Activated CD8-positive, alpha-beta memory T cell treated with anti-CD3 and anti-CD28 coated beads, Interleukin-2, amount 50 U/mL, for 24 hours (primary cell): ENCODE results near the gene FAM241A.
"Not testable (repeated sequence)": the region's sequence is repeated elsewhere in the genome, so short reads cannot be mapped to it uniquely, and the experiment has no call there.

Experiments
- DNase-seq: peaks from one replicate; pipeline ENCODE4 v3.0.0-alpha.2; 2020; ENCODE audit errors: extremely low read depth

The FAM241A gene

GRCh38 chr4:112138538-112138937, 6.7 kb upstream of the FAM241A start:
- no peak for DNase-seq

DNA sequence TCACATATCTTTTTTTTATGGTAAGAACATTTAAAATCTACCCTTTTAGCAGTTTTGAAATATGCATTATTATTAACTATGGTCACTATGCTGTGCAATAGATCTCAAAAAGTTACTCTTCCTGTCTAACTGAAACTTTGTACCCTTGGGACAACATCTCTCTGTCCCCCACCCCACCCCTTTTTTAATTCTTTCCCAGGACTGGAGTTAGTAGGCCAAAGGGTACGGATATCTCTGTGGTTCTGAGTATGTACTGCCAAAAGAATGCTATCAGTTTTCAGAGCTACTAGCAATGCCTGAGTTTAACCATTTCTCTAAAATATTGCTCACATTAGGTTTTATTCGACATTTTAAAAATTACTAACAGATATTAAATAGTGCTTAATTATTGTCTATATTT, 4.7 kb upstream of the FAM241A start:
- DNase-seq = no peak

DNA sequence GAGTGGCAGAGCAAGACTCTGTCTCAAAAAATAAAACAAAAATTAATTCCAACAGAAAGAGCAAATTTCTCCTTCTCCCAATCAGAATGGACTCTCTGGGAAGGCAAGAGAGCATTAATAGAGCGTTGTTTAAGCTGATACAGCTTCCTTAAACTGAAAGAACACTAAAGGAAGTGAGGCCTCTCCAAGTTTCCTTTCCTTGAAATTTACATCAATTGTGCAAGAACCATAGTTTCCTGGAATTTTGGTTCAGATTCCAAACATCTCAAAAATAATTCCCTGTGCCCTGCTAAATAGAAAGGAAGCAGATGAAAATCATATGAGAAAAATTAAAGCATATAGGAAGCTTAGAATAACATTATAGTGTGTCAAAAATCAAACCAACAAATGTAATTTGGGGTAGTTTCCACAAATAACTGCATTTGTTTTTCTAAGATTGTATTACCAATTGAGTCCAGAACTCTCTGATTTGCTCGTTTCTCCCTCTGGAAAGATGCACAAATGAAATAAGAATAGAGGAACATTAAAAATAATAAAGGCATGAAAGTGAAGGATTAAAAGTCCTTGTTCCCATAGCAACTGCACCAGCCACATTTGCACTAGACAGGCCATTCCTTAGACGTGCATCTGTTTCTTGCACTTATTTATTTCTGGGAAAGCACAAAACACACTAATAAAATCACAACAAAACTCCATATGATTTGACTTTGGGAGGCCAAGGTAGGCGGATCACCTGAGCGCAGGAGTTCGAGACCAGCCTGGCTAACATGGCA, 3.7 kb upstream of the FAM241A start:
- DNase-seq = no peak

- DNase-seq = no peak
Observed at GRCh38 chr4:112142182-112142581, 3.1 kb upstream of the FAM241A start.

- no peak for DNase-seq
Observed at GRCh38 chr4:112143781-112144180, 1.5 kb upstream of the FAM241A start.

GRCh38 chr4:112144546-112145325, 518 bp upstream of the FAM241A start:
- no peak for DNase-seq

DNA sequence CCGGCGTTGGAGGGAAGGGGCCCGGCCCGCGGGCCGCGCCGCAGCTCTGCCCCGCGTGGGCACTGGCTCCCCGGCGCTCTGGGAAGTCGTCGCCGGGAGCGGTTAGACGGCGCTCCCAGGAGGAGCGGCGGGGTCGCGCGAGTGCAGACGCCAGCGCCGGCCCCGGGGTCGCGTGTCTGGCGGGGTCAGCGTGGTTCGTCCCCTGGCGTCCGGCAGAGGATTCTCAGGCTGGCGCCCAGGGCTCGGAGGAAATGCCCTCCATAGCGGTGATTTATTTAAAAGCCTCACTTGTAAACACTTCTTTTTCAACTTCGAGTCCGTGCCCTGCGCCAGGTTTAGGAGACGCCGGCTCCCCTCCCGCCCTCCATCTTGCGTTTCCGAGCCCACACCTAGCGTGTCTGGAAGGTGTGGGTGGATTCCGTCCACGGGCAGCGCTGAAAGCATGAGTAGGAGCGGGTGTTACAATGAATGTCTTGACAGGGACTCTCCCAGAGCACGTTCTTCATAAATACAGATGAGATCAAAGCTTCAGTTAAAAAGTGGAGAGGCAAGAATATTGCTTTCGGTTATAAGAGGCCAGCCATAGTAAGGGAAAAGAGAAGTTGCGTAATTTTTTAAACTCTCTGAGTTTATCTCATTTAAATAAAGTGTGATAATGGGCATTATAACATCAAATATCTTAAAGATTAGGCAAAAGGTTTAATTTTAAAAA, 692 bp downstream of the FAM241A start:
- DNase-seq = peak; percentile 54

DNA sequence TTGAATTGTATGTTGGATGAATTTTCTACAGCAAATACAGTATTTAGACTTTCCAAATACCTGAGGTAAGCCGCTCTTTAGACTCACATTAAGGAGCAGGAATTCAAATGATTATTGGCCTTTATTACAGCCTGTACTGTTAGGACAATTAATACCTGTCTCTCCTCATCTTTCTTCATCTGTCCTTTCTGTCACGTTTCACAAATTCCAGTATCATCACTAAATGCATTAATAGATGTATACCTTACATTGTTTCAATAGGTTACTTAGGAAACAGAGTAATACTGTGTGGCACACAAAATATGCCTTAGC, 1.2 kb downstream of the FAM241A start:
- DNase-seq = no peak

DNA sequence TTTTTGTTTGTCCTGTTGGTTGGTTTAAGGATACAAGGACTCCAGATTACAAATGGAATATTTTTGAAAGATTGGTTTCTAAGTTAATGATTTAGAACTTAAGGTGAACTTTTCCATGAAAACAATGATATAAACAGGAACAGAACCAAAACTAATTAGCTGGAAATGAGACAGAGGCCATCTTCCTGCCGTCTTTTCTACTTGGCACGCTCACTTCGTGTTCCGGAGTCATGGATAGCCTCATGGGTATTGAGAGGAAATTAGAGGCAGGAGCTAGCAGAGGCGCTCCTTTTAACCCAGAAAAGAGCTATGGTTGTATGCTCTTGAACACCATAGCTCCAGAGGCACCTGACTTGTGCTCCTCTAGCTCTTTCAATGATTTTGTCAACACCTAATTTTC, 2.4 kb downstream of the FAM241A start:
- no peak for DNase-seq

DNA sequence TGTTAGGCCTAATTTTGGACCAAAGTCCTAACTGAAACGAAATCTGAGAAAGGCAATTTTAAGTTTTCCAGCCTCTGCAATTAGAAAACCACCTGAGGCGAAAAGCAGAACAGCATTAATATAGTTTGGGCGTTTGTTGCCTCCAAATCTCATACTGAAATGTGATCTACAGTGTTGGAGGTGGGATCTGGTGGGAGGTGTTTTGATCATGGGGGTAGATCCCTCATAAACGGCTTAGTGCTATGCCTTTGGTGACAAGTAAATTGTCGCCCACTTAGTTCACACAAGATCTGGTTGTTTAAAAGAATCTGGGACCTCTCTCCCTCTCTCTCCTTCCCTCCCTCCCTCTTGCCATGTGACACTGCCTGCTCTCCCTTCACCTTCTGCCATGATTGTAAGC, 5.7 kb downstream of the FAM241A start:
- no peak for DNase-seq

DNA sequence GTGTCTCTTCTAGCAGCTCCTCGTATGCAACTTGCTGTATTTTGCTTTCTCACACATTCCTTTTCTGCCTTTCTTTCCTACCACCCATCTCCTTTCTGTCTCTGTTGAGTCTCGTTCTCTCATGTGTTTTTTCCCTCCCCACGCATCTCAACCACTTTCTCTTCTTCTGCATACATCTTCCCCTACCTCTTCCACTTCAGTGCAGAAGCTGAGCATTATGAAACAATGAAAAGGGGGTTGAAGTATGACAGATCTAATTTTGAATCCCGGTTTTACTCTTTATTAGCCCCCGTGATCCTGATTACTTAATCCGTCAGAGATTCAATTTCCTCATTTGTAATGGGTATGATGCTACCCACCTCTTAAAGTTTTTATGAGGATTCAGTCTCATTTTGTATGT, 7.3 kb downstream of the FAM241A start:
- DNase-seq = no peak

DNA sequence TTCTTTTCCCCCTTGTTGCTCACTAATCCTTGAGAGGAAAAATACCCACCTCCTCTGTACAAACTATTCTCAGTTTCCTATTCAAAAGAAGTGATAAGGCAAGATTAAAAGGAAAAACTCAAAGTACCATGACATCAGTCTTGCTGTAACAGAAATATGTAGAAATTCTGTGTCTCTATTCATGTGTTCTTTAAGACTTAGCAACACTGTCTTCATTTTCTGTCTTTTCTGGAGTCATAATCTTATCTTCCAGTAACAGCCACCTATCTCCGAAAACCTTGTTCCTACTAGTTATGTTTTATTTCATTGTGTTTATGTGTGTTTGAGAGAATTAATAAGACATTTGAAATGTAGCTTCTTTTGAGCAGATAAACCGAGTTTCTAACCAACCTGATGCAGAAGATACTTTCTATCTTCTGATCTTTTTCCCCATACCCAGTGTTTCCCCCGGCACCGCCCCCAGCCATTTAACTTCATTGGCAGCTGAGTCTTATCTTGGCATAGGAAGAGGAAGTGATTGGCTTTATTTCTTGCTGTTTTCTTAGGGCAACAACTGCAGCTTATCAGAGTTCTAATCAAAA, 8.0 kb downstream of the FAM241A start:
- DNase-seq = no peak

DNA sequence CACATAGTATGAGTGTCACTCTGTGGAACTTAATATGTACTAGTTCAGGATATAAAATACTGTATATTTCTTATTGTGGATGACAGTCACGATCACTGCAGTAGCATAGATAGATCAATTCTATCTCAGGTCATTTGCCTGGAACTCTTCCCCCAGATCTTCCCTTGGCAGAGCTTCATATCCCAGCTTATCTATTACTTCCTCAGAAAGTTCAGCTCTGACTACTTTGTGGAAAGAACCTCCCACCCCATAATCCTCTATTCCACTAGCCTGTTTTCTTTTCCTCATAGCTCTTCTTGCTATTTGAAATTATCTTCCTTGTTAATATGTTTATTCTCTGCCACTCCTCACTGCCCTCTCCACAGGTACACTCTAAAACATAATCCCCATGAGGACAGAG, 10.9 kb downstream of the FAM241A start:
- no peak for DNase-seq

GRCh38 chr4:112156553-112156952, 11.3 kb downstream of the FAM241A start:
- DNase-seq = no peak

GRCh38 chr4:112163706-112164105, 18.5 kb downstream of the FAM241A start:
- DNase-seq = not testable (repeated sequence)

DNA sequence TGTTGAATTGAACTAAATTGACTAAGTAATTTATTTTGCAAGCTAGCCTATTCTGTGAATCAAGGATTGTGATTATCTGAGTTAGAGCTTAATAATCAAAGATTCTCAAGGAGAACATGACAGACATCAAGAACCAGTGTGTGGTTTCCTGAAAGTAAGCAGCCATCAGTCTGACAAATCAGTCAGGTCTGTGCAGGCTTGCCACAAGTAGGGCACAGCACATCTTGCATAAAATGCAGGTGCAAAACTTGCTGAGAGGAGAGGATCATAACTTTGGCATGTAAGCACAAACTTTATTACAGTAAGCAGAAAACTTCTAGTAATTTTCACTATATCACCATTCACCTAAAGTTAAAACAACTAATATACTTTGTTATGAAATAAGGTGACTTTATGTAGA, 22.5 kb downstream of the FAM241A start:
- DNase-seq = no peak

GRCh38 chr4:112168719-112169500, 23.7 kb downstream of the FAM241A start:
- DNase-seq = no peak

DNA sequence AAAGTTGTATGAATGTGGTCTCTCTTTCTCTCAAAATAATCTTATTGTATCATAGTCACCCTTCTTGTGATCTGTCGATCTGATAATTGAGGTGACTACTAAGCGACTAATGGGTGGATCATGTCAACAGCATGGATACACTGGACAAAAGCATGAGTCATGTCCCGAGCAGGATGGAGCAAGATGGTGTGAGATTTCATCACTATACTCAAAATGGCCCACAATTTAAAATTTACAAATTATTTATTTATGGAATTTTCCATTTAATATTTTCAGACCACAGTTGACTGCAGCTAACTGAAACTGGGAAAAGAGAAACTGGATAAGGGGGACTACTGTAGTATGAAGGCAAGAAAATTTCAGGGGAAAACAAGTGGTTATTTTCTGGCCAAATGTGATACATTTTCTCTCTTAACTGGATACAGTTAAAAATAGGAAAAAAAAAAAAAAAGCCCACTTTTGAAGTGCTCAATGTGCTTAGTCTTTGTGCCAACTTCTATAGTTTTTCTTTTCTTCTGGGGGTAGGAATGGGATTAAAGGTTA, 25.3 kb downstream of the FAM241A start:
- DNase-seq = no peak

DNA sequence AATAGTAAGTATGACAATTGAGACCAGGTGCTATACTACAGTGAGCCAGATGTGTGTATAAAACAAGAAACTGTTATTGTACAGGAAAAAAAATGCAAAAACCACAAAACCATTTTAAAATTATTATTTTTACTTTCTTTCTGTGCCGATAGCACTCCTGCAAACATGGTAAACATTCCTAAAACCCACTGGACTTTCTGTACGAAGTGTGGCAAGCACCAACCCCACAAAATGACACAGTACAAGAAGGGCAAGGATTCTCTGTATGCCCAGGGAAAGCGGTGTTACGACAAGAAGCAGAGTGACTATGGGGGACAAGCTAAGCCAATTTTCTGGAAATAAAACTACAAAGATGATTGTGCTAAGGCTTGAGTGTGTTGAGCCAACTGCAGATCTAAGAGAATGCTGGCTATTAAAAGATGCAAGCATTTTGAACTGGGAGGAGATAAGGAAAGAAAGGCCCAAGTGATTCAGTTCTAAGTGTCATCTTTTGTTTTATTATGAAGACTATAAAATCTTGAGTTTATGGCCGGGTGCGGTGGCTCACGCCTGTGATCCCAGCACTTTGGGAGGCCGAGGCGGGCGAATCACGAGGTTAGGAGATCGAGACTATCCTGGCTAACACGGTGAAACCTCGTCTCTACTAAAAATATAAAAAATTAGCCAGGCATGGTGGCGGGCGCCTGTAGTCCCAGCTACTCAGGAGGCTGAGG, 26.0 kb downstream of the FAM241A start:
- not testable (repeated sequence) for DNase-seq

- no peak for DNase-seq
Observed at GRCh38 chr4:112172180-112172579, 26.9 kb downstream of the FAM241A start.
